Stimulated activated CD8-positive, alpha-beta memory T cell treated with anti-CD3 and anti-CD28 coated beads, Interleukin-12 subunit alpha, Interleukin-12 subunit beta, amount 100 ng/mL, for 1 hour (primary cell): ENCODE results near the gene F5.

Experiments used
- DNase-seq: peaks from one replicate; pipeline ENCODE4 v3.0.0-alpha.2; 2020; ENCODE audit warnings: low read depth

Gene F5

GRCh38 chr1:169475806-169476387 is 110.4 kb downstream of the F5 start:
- no peak for DNase-seq

- no peak for DNase-seq
These were observed 111.8 kb downstream of the F5 start for GRCh38 chr1:169474302-169474995.

- no peak for DNase-seq
These were observed 112.9 kb downstream of the F5 start for GRCh38 chr1:169473347-169473746.

DNA sequence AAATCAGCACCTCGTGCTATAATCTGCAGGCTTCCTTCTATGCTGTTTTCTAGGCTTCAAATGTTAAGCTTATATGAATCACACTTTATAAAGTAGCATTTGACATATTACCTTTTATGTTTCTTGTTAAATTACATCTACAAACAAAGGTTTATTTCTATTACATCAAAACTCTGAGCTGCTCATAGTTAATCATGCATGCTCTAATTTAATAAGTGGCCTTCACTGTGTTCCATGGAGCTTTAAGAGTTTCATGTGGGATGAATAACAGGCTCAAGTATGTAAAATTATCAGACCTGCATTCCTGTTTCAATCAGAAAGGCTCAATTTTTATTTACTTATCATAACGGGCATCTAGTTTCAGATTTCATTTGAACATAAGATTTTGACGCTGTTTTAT is 113.5 kb downstream of the F5 start:
- no peak for DNase-seq

DNA sequence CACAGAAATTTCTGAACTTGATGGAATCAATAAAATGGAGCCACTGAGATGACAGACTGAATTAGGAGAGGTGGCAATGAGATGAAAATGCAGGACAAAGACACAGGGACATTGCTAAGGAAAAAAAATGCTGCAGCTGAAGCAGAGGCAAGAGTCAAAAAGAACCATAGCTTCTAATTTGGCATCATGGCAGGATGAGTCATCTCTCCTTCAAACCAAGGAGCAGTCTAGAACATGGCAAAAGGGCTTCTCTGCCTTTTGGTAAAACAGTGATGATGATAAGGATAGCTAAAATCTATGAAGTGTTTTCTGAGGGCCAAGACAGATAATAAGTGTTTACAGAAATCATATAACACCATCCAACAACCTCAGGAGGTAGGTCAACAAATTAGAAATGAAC is 117.3 kb downstream of the F5 start:
- no peak for DNase-seq

- DNase-seq, result no peak
These were observed 119.7 kb downstream of the F5 start for GRCh38 chr1:169466259-169467230.

DNA sequence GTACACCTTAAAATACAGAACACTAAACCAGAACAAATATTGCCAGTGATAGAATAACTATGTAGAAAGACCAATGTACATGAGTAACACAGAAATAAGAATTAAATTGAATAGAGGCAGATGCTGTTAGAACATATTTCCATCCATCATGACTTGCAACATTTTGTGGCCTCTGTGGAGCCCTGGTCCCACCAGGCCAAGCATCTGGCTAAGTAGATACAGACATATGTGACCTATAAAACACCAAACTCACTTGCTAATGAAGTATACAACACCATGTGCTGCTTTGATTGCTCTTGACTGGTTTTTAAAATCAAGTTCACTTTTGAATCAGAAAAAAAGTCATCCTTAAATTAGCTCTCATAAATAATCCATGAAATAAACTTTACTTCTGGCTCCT is 121.0 kb downstream of the F5 start:
- DNase-seq, result no peak
